ENCODE results near the gene GARIN3.

GARIN3 gene

DNA sequence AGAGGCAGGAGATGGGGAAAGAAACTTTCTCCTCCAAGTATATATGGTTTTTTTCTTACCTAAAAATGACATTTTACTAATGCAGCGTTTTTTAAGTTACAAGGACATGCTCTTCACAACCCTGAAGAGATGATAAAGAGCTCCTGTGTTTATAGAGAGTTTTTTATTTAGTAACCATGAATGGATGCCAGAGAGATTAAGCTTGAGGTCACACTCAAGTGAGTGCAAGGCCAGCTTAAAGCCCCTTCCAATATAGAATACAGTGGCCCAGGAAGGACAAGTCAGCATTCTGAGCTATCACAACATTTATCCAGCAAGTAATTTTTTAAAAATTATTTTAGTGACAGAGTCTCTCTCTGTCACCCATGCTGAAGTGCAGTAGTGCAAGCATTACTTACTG is 50.6 kb downstream of the GARIN3 start:
- no peak for DNase-seq (ENCODE audit: low read depth, low spot score)
- H3K27ac ChIP-seq, result no peak overlapping the region
- TF ChIP-seq POLR2AphosphoS5 (IDR thresholded peaks at IDR 0.05; ENCODE audit: borderline replicate concordance, low read depth, low read length), result no peak
- no peak for TF ChIP-seq FOXP2 (optimal IDR thresholded peaks at IDR 0.05; ENCODE audit: control extremely low read depth, extremely low read length, insufficient read depth)
- TF ChIP-seq EZH2 (IDR thresholded peaks at IDR 0.05), result no peak
- no peak overlapping the region for H3K9ac ChIP-seq (ENCODE audit: insufficient read length)
- no peaks in the 10 kb centered on the region for H3K9me3 ChIP-seq (ENCODE audit: low read depth, low read length)
- H3K4me3 ChIP-seq, result no peak overlapping the region
- H3K36me3 ChIP-seq (ENCODE audit: insufficient read depth, low read length), result no peaks in the 10 kb centered on the region

DNA sequence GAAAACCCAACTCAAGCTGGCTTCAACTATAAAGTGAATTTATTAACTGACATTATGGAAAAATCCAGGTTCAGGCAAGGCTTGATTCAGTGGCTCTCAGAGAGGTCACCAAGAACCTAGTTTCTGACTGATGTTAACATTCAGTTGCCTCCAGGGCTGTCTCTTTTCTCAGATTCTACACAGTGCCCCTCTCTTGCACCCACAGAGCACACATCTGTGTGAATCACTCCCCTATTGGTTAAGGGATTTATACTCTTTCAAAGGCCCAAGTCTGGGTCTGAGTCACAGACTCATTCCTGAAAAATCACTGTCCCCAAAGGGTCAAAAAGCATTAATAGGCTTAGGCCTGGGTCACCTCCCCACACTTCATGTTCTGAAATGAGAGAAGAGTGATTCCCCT is 51.1 kb downstream of the GARIN3 start:
- no peak overlapping the region for H3K27ac ChIP-seq
- DNase-seq (ENCODE audit: low read depth, low spot score), result no peak
- H3K9me3 ChIP-seq (ENCODE audit: low read depth, low read length), result no peaks in the 10 kb centered on the region
- no peak overlapping the region for H3K4me3 ChIP-seq
- no peaks in the 10 kb centered on the region for H3K36me3 ChIP-seq (ENCODE audit: insufficient read depth, low read length)
- TF ChIP-seq EZH2 (IDR thresholded peaks at IDR 0.05) (no peak), FOXP2 (optimal IDR thresholded peaks at IDR 0.05; ENCODE audit: control extremely low read depth, extremely low read length, insufficient read depth) (no peak), POLR2AphosphoS5 (IDR thresholded peaks at IDR 0.05; ENCODE audit: borderline replicate concordance, low read depth, low read length) (no peak)
- H3K9ac ChIP-seq (ENCODE audit: insufficient read length), result no peak overlapping the region

- Histone ChIP-seq H3K36me3 (ENCODE audit: insufficient read depth, low read length) (no peaks in the 10 kb centered on the region), H3K9ac (ENCODE audit: insufficient read length) (no peak overlapping the region), H3K4me3 (no peak overlapping the region), H3K9me3 (ENCODE audit: low read depth, low read length) (no peaks in the 10 kb centered on the region), H3K27ac (no peak overlapping the region)
- TF ChIP-seq POLR2AphosphoS5 (IDR thresholded peaks at IDR 0.05; ENCODE audit: borderline replicate concordance, low read depth, low read length) (no peak), EZH2 (IDR thresholded peaks at IDR 0.05) (no peak), FOXP2 (optimal IDR thresholded peaks at IDR 0.05; ENCODE audit: control extremely low read depth, extremely low read length, insufficient read depth) (no peak)
- DNase-seq (ENCODE audit: low read depth, low spot score), result no peak
Observed at GRCh38 chr5:157113002-157113401, 53.1 kb downstream of the GARIN3 start.

All from SK-N-MC (cell line).